Smooth muscle cell (in vitro differentiated cells): Measurements from ENCODE around the gene SCO2. TPM values are rescaled to one million over a fixed set of nuclear protein-coding genes. Genes with fewer than 3 reads are reported as not detected.

Experiments
- DNase-seq: peaks from one replicate; lab custom pipeline; 2025; ENCODE audit not compliant: unreplicated experiment; lab: John Stamatoyannopoulos, UW
- H2AFZ ChIP-seq: fragments of 200-600 bp; sonication (generic); 2 replicates; pipeline ENCODE4 v1.6.0; 2016; ENCODE audit warnings: antibody characterized with exemption, low read depth, mild to moderate bottlenecking
- H3F3A ChIP-seq: fragments of 200-600 bp; sonication (generic); 2 replicates; pipeline ENCODE4 v1.6.0; 2017; ENCODE audit warnings: antibody characterized with exemption, low read depth
- H3K27ac ChIP-seq: fragments of 200-600 bp; sonication (generic); 2 replicates; pipeline ENCODE4 v1.5.1; 2016; ENCODE audit warnings: low read depth, mild to moderate bottlenecking
- H3K27me3 ChIP-seq: fragments of 200-600 bp; sonication (generic); 2 replicates; pipeline ENCODE4 v1.6.1; 2016; ENCODE audit warnings: low read depth, mild to moderate bottlenecking
- H3K36me3 ChIP-seq: fragments of 200-600 bp; sonication (generic); 2 replicates; pipeline ENCODE4 v1.5.1; 2016; ENCODE audit warnings: low read depth
- H3K4me1 ChIP-seq: fragments of 200-600 bp; sonication (generic); 2 replicates; pipeline ENCODE4 v1.5.1; 2016; ENCODE audit warnings: low read depth
- H3K4me2 ChIP-seq: fragments of 200-600 bp; sonication (generic); 2 replicates; pipeline ENCODE4 v1.6.0; 2016; ENCODE audit warnings: mild to moderate bottlenecking
- H3K4me3 ChIP-seq: fragments of 200-600 bp; sonication (generic); 2 replicates; pipeline ENCODE4 v1.5.1; 2016; ENCODE audit warnings: mild to moderate bottlenecking
- H3K79me2 ChIP-seq: fragments of 200-600 bp; sonication (generic); 2 replicates; pipeline ENCODE4 v1.6.0; 2016; ENCODE audit warnings: low read depth, mild to moderate bottlenecking
- H3K9ac ChIP-seq: fragments of 200-600 bp; sonication (generic); 2 replicates; pipeline ENCODE4 v1.6.0; 2016; ENCODE audit warnings: low read depth
- H3K9me3 ChIP-seq: fragments of 200-600 bp; sonication (generic); replicated peaks from 2 replicates; pipeline ENCODE4 v1.5.1; 2016; ENCODE audit warnings: low read depth
- H4K20me1 ChIP-seq: fragments of 200-600 bp; sonication (generic); 2 replicates; pipeline ENCODE4 v1.6.0; 2016; ENCODE audit warnings: low read depth
- CTCF ChIP-seq: fragments of 200-600 bp; sonication (generic); IDR thresholded peaks from 2 replicates; pipeline ENCODE4 v1.5.1; 2017; ENCODE audit warnings: borderline replicate concordance, mild to moderate bottlenecking, antibody characterized with exemption; ENCODE audit not compliant: insufficient read depth, poor library complexity, severe bottlenecking
- WGBS: methylation state at CpG from one replicate; pipeline ENCODE4 v1.1.7; 2016; ENCODE audit warnings: low lambda C conversion rate; 5-methylcytosine and 5-hydroxymethylcytosine counted together
- polyA plus RNA-seq: library from polyadenylated mRNA; unstranded; fragments of >200 nt; fragmentation: Nextera tagmentation; extraction: Ambion mirVana; gene quantifications from 2 replicates; pipeline ENCODE4 v1.2.1, GENCODE V29; 2016
- total RNA-seq: library from RNA; depleted of rRNA; stranded (reverse); fragments of >200 nt; gene quantifications from 2 replicates; pipeline ENCODE4 v1.2.3, GENCODE V29; 2014

Gene SCO2
- total and polyA plus RNA-seq, 2 experiments from 2014 or later, result 1.5 to 22.6 TPM

GRCh38 chr22:50517495-50518260, 7.7 kb downstream of the SCO2 start:
- peaks cover 21% of the 10 kb centered on the region for H4K20me1 ChIP-seq
- no peak overlapping the region for H3K27ac ChIP-seq
- DNase-seq, result no peak
- no peaks in the 10 kb centered on the region for H3K27me3 ChIP-seq
- no peak for TF ChIP-seq CTCF
- WGBS, result 94% methylated on average over 20 of the region's 20 CpGs
- no peak overlapping the region for H3K4me2 ChIP-seq
- H3K9ac ChIP-seq, result no peak overlapping the region
- H3K4me1 ChIP-seq, result no peaks in the 10 kb centered on the region
- H3K79me2 ChIP-seq, result peaks cover 17% of the 10 kb centered on the region
- no peaks in the 10 kb centered on the region for H3F3A ChIP-seq
- no peaks in the 10 kb centered on the region for H3K9me3 ChIP-seq
- H3K4me3 ChIP-seq, result no peak overlapping the region
- no peaks in the 10 kb centered on the region for H3K36me3 ChIP-seq
- H2AFZ ChIP-seq, result no peak overlapping the region

GRCh38 chr22:50516891-50517290, 8.5 kb downstream of the SCO2 start:
- WGBS, result 98% methylated on average over 16 of the region's 16 CpGs
- Histone ChIP-seq H3K9ac (no peak overlapping the region), H3K9me3 (no peaks in the 10 kb centered on the region), H3K4me3 (no peak overlapping the region), H3K4me1 (no peaks in the 10 kb centered on the region), H3K79me2 (peaks cover 24% of the 10 kb centered on the region), H3K36me3 (no peaks in the 10 kb centered on the region), H2AFZ (no peak overlapping the region), H3F3A (no peaks in the 10 kb centered on the region), H3K27ac (no peak overlapping the region), H4K20me1 (peaks cover 25% of the 10 kb centered on the region), H3K4me2 (no peak overlapping the region), H3K27me3 (no peaks in the 10 kb centered on the region)
- DNase-seq, result no peak
- no peak for TF ChIP-seq CTCF

- no peak for TF ChIP-seq CTCF
- H3K4me3 ChIP-seq, result no peak overlapping the region
- H4K20me1 ChIP-seq, result peaks cover 25% of the 10 kb centered on the region
- H3K36me3 ChIP-seq, result no peaks in the 10 kb centered on the region
- peaks cover 32% of the 10 kb centered on the region for H3K79me2 ChIP-seq
- H3F3A ChIP-seq, result no peaks in the 10 kb centered on the region
- H3K9ac ChIP-seq, result no peak overlapping the region
- H3K27ac ChIP-seq, result no peak overlapping the region
- H3K4me2 ChIP-seq, result no peak overlapping the region
- WGBS, result 91% methylated on average over 8 of the region's 8 CpGs
- DNase-seq, result no peak
- no peak overlapping the region for H2AFZ ChIP-seq
- H3K4me1 ChIP-seq, result no peaks in the 10 kb centered on the region
- no peaks in the 10 kb centered on the region for H3K27me3 ChIP-seq
- H3K9me3 ChIP-seq, result no peaks in the 10 kb centered on the region
Observed at GRCh38 chr22:50516068-50516467, 9.3 kb downstream of the SCO2 start.

- Histone ChIP-seq H3K4me1 (peaks cover 5% of the 10 kb centered on the region), H3K9me3 (no peaks in the 10 kb centered on the region), H2AFZ (no peak overlapping the region), H3F3A (peaks cover 6% of the 10 kb centered on the region), H3K9ac (no peak overlapping the region), H3K27ac (no peak overlapping the region), H3K36me3 (no peaks in the 10 kb centered on the region), H3K4me2 (no peak overlapping the region), H4K20me1 (peaks cover 31% of the 10 kb centered on the region), H3K27me3 (no peaks in the 10 kb centered on the region), H3K4me3 (no peak overlapping the region), H3K79me2 (peaks cover 59% of the 10 kb centered on the region)
- no peak for TF ChIP-seq CTCF
- DNase-seq, result no peak
- 97% methylated on average over 15 of the region's 15 CpGs for WGBS
Observed at GRCh38 chr22:50513175-50513574, 12.2 kb downstream of the SCO2 start.
